GM23248 (cell line): ENCODE results near the gene AGAP1. TPM values are rescaled to one million over a fixed set of nuclear protein-coding genes. Genes with fewer than 3 reads are reported as not detected.
A peak's percentile ranks its signal among the peaks of the same experiment; 100 is the strongest.

ENCODE experiments used
- DNase-seq: peaks from one replicate; pipeline ENCODE4 v3.0.0-alpha.2; 2015
- H2AFZ ChIP-seq: fragments of 200-600 bp; sonication (generic); 2 replicates; pipeline ENCODE4 v1.6.1; 2016; ENCODE audit warnings: antibody characterized with exemption
- H3F3A ChIP-seq: fragments of 200-600 bp; sonication (generic); 2 replicates; pipeline ENCODE4 v1.6.1; 2016; ENCODE audit warnings: mild to moderate bottlenecking, antibody characterized with exemption, mixed run types; ENCODE audit not compliant: insufficient read depth
- H3K27ac ChIP-seq: fragments of 200-600 bp; sonication (generic); 2 replicates; pipeline ENCODE4 v1.5.1; 2016; ENCODE audit warnings: mild to moderate bottlenecking
- H3K27me3 ChIP-seq: fragments of 200-600 bp; sonication (generic); replicated peaks from 2 replicates; pipeline ENCODE4 v1.6.1; 2016; ENCODE audit warnings: mild to moderate bottlenecking; ENCODE audit not compliant: insufficient read depth
- H3K36me3 ChIP-seq: fragments of 200-600 bp; sonication (generic); 2 replicates; pipeline ENCODE4 v1.6.1; 2016; ENCODE audit warnings: low read depth, mild to moderate bottlenecking
- H3K4me1 ChIP-seq: fragments of 200-600 bp; sonication (generic); 2 replicates; pipeline ENCODE4 v1.6.1; 2016; ENCODE audit warnings: mild to moderate bottlenecking; ENCODE audit not compliant: insufficient read depth
- H3K4me2 ChIP-seq: fragments of 200-600 bp; sonication (generic); one replicate; pipeline ENCODE4 v1.6.1; 2016; ENCODE audit warnings: mild to moderate bottlenecking; ENCODE audit not compliant: unreplicated experiment
- H3K4me3 ChIP-seq: fragments of 200-600 bp; sonication (generic); 2 replicates; pipeline ENCODE4 v1.5.1; 2016; ENCODE audit warnings: mild to moderate bottlenecking
- H3K79me2 ChIP-seq: fragments of 200-600 bp; sonication (generic); 2 replicates; pipeline ENCODE4 v1.6.1; 2016; ENCODE audit warnings: mild to moderate bottlenecking; ENCODE audit not compliant: insufficient read depth
- H3K9ac ChIP-seq: fragments of 200-600 bp; sonication (generic); 2 replicates; pipeline ENCODE4 v1.6.1; 2016; ENCODE audit warnings: mild to moderate bottlenecking
- H3K9me2 ChIP-seq: fragments of 200-600 bp; sonication (generic); 2 replicates; pipeline ENCODE4 v1.6.1; 2016; ENCODE audit warnings: mixed run types, mild to moderate bottlenecking, moderate library complexity; ENCODE audit not compliant: insufficient read depth
- H3K9me3 ChIP-seq: fragments of 200-600 bp; sonication (generic); one replicate; pipeline ENCODE4 v1.6.1; 2017; ENCODE audit warnings: low read depth
- H4K20me1 ChIP-seq: fragments of 200-600 bp; sonication (generic); 2 replicates; pipeline ENCODE4 v1.6.0; 2016; ENCODE audit not compliant: insufficient read depth
- EZH2 ChIP-seq: fragments of 200-600 bp; sonication (generic); IDR thresholded peaks from 2 replicates; pipeline ENCODE4 v1.6.1; 2018; ENCODE audit warnings: antibody characterized with exemption, mild to moderate bottlenecking; ENCODE audit not compliant: insufficient read depth, poor library complexity, severe bottlenecking
- EZH2phosphoT487 ChIP-seq: fragments of 200-600 bp; sonication (generic); IDR thresholded peaks from 2 replicates; pipeline ENCODE4 v1.6.1; 2018; ENCODE audit warnings: antibody characterized with exemption, moderate library complexity, mild to moderate bottlenecking, low read depth; ENCODE audit not compliant: insufficient read depth
- WGBS, 2 experiments: methylation state at CpG; one replicate each; pipeline ENCODE4 v1.1.6; 2015 to 2017; ENCODE audit warnings: low lambda C conversion rate in 2 of 2, low coverage in 1 of 2; ENCODE audit errors: missing lambda C conversion rate in 2 of 2; 5-methylcytosine and 5-hydroxymethylcytosine counted together
- in situ Hi-C: fragments of 300-500 bp; cut with MboI; formaldehyde crosslinking; loops from 2 replicates; pipeline ENCODE4 v1.15.0; 2020
- polyA plus RNA-seq: library from polyadenylated mRNA; unstranded; fragments of >200 nt; fragmentation: Nextera tagmentation; extraction: Ambion mirVana; gene quantifications from 2 replicates; pipeline ENCODE4 v1.2.1, GENCODE V29; 2016
- total RNA-seq: library from RNA; depleted of rRNA; stranded (reverse); fragments of >200 nt; shearing (Covaris generic); gene quantifications from 2 replicates; pipeline ENCODE4 v1.2.3, GENCODE V29; 2014

AGAP1 gene
- total and polyA plus RNA-seq, 2 experiments from 2014 or later, result 2.2 to 9.9 TPM

DNA sequence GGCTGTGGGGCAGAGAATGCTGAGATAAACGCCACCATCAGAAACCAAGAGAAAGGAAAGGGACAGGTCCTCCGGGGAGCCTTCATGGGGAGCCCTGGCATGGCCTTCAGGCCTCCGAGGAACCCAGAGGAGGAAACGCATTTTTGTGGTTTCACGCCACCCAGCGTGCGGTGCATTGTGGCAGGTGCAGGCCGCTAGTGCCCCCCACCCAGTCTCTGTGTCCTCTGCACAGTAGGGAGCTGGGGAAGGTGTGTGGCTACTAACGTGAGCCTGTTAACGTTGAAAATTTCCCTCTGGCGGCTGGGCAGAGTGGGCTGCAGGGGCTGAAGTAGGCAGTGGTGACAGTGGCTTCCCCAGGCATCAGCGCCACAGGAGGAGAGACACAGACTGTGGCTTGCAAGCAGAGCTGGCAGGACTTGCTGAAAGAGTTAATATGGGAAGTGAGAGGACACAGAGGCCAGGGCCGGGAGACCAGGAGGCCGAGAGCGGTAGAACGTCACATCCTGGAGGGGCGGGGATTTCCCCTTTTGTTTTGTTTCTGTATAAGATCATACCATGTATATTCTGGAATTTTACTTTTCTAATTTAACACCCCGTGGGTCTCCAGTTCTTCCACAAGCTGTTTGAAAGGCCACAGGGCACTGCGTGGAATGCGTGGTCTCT is 507.5 kb downstream of the AGAP1 start:
- no peak overlapping the region for H3K9ac ChIP-seq
- no peak overlapping the region for H3K27ac ChIP-seq
- H3K79me2 ChIP-seq, result no peaks in the 10 kb centered on the region
- no peaks in the 10 kb centered on the region for H3K4me1 ChIP-seq
- H2AFZ ChIP-seq, result no peak overlapping the region
- no peaks in the 10 kb centered on the region for H4K20me1 ChIP-seq
- no peak overlapping the region for H3K4me2 ChIP-seq
- TF ChIP-seq EZH2 (no peak), EZH2phosphoT487 (no peak)
- H3K9me3 ChIP-seq, result no peaks in the 10 kb centered on the region
- H3K9me2 ChIP-seq, result no peaks in the 10 kb centered on the region
- H3K27me3 ChIP-seq, result no peaks in the 10 kb centered on the region
- in situ Hi-C loops, result no loop called here
- no peak for DNase-seq
- H3F3A ChIP-seq, result no peaks in the 10 kb centered on the region
- WGBS, 2 experiments, result 89 to 90% methylated on average over 20 of the region's 20 CpGs
- no peak overlapping the region for H3K4me3 ChIP-seq
- no peaks in the 10 kb centered on the region for H3K36me3 ChIP-seq

DNA sequence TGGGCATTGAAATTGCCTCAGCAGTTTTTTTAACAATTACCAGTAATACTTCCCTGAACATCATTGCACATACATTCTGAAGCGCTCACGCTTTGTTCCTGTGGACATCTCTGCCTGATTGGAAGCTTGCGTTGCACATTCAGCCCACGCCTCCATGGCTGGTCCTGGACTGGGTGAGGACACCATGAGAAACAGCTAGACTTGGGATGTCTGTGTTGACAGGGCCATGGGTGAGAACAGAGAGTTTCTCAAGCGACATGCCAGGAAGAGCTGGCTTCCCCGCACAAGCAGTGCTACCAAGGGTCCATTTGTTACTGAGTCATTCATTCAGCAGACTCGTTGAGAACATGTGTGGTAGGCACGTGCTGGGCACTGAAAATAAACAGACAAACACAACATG is 508.0 kb downstream of the AGAP1 start:
- no peak for DNase-seq
- Histone ChIP-seq H3K4me2 (no peak overlapping the region), H3K27ac (no peak overlapping the region), H3F3A (no peaks in the 10 kb centered on the region), H3K4me3 (no peak overlapping the region), H3K9me3 (no peaks in the 10 kb centered on the region), H3K9ac (no peak overlapping the region), H3K36me3 (no peaks in the 10 kb centered on the region), H3K79me2 (no peaks in the 10 kb centered on the region), H2AFZ (no peak overlapping the region), H3K9me2 (no peaks in the 10 kb centered on the region), H3K4me1 (no peaks in the 10 kb centered on the region), H4K20me1 (no peaks in the 10 kb centered on the region), H3K27me3 (no peaks in the 10 kb centered on the region)
- in situ Hi-C loops, result no loop called here
- WGBS, 2 experiments, result 68 to 70% methylated on average over 8 of the region's 8 CpGs
- TF ChIP-seq EZH2 (no peak), EZH2phosphoT487 (no peak)

DNA sequence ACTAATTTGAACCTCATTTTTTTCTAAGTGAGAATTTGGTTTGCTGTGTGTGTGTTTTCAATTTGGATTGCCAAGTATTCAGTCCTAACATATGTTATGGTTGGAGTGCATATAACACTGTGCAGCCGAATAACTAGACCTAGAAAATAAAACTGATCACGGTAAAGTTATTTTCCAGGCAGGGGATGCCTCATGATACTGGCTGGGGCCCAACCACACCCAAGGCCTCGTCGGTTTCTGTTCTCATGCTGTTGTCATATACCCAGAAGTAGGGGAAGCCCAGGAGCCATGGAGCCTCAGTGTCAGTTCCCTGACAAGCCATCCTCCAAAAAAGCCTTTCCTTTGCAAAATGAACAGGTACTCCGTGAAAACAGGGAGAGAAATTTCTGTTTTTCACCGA is 514.2 kb downstream of the AGAP1 start:
- Histone ChIP-seq H3K4me3 (no peak overlapping the region), H3K4me1 (0 out of 2 replicates have a peak, but pooled peaks cover 4% of the 10 kb centered on the region), H2AFZ (no peak overlapping the region), H3K36me3 (no peaks in the 10 kb centered on the region), H3K9ac (no peak overlapping the region), H3K79me2 (no peaks in the 10 kb centered on the region), H4K20me1 (no peaks in the 10 kb centered on the region), H3F3A (no peaks in the 10 kb centered on the region), H3K27ac (no peak overlapping the region), H3K4me2 (no peak overlapping the region), H3K27me3 (no peaks in the 10 kb centered on the region), H3K9me2 (no peaks in the 10 kb centered on the region), H3K9me3 (no peaks in the 10 kb centered on the region)
- WGBS, 2 experiments, result 44 to 48% methylated on average over 6 of the region's 6 CpGs
- TF ChIP-seq EZH2phosphoT487 (no peak), EZH2 (no peak)
- in situ Hi-C loops, result no loop called here
- DNase-seq, result peak; percentile 60

DNA sequence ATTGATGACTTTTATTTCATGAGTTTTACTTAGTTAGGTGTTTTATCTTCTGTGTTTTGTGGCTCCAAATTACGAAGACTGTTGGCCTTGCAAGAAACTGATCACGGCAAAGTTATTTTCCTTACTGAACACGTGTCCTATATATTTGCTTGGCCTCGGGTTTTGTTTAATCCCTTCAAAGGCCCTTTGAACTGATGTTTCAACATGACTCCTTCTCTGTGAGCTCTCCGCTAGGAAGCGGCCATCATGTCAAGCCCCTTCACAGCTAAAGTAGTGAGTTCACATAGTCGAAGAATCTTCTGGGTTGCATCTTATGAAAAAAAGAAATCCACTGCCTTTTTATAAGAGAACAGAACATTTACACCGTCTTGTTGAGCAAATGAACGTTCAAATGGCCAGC is 515.0 kb downstream of the AGAP1 start:
- TF ChIP-seq EZH2phosphoT487 (no peak), EZH2 (no peak)
- Histone ChIP-seq H2AFZ (no peak overlapping the region), H3F3A (no peaks in the 10 kb centered on the region), H3K9me3 (no peaks in the 10 kb centered on the region), H3K4me1 (0 out of 2 replicates have a peak, but pooled peaks cover 4% of the 10 kb centered on the region), H3K9ac (no peak overlapping the region), H3K9me2 (no peaks in the 10 kb centered on the region), H3K79me2 (no peaks in the 10 kb centered on the region), H3K27me3 (no peaks in the 10 kb centered on the region), H3K36me3 (no peaks in the 10 kb centered on the region), H3K27ac (no peak overlapping the region), H4K20me1 (no peaks in the 10 kb centered on the region), H3K4me3 (no peak overlapping the region), H3K4me2 (no peak overlapping the region)
- 92 to 94% methylated on average over 9 of the region's 9 CpGs for WGBS, 2 experiments
- DNase-seq, result no peak
- in situ Hi-C loops, result no loop called here
